ENCODE measurements around the gene PLEKHG4B. TPM values are rescaled to one million over a fixed set of nuclear protein-coding genes. Genes with fewer than 3 reads are reported as not detected.

Gene PLEKHG4B
- total RNA-seq, 2 donors from 2014 or later = 0.05 to 0.17 TPM

- Histone ChIP-seq H3K27ac (no peak overlapping the region), H3K9ac (ENCODE audit: low read depth in 2 of 2, low read length in 2 of 2) (no peak overlapping the region), H3K36me3 (no peaks in the 10 kb centered on the region), H3K9me3 (no peaks in the 10 kb centered on the region), H3K4me3 (no peak overlapping the region), H3K4me1 (no peaks in the 10 kb centered on the region), H3K27me3 (no peaks in the 10 kb centered on the region)
- DNase-seq = no peak
- intact Hi-C loops (cut with DNase I) = no loop called here
- TF ChIP-seq, protein P1, sequence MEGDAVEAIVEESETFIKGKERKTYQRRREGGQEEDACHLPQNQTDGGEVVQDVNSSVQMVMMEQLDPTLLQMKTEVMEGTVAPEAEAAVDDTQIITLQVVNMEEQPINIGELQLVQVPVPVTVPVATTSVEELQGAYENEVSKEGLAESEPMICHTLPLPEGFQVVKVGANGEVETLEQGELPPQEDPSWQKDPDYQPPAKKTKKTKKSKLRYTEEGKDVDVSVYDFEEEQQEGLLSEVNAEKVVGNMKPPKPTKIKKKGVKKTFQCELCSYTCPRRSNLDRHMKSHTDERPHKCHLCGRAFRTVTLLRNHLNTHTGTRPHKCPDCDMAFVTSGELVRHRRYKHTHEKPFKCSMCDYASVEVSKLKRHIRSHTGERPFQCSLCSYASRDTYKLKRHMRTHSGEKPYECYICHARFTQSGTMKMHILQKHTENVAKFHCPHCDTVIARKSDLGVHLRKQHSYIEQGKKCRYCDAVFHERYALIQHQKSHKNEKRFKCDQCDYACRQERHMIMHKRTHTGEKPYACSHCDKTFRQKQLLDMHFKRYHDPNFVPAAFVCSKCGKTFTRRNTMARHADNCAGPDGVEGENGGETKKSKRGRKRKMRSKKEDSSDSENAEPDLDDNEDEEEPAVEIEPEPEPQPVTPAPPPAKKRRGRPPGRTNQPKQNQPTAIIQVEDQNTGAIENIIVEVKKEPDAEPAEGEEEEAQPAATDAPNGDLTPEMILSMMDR (IDR thresholded peaks at IDR 0.05) = no peak
Observed at GRCh38 chr5:144941-145340, 53.0 kb downstream of the PLEKHG4B start.

DNA sequence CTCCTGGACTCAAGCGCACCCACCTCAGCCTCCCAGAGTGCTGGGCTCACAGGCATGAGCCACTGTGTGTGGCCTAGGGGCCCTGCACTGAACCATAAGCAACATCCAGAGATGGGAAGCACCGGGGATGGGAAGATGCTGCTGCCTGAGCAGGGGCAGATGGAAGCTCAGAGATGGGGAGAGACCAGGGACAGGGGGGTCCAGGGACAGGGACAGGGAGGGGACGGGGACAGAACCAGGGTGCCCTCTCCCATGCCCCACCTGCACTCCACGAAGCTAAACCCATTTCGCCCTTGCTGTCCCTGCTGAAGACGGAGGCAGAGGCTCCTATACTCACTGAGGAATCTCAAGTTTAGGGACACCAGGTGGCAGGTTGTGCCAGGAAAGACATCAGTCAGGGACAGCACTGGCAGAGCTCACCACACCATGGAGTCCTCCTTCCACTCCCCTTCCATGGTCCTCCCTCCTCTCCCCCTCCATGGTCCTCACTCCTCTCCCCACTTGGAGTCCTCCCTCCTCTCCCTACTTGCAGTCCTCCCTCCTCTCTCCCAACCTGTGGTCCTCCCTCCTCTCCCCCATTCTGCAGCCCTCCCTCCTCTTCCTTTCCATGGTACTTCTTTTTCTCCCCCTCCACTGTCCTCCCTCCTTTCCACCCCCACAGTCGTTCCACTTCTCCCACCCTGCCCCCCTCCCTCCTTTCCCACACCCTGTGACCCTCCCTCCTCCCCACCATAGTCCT, 53.8 kb downstream of the PLEKHG4B start:
- Histone ChIP-seq H3K36me3 (no peaks in the 10 kb centered on the region), H3K4me3 (no peak overlapping the region), H3K27me3 (no peaks in the 10 kb centered on the region), H3K9ac (ENCODE audit: low read depth in 2 of 2, low read length in 2 of 2) (no peak overlapping the region), H3K27ac (no peak overlapping the region), H3K9me3 (no peaks in the 10 kb centered on the region), H3K4me1 (no peaks in the 10 kb centered on the region)
- intact Hi-C loops (cut with DNase I) = no loop called here
- TF ChIP-seq, protein P1 (IDR thresholded peaks at IDR 0.05) = no peak
- no peak for DNase-seq

- H3K9ac ChIP-seq (ENCODE audit: low read depth in 2 of 2, low read length in 2 of 2) = no peak overlapping the region
- no peaks in the 10 kb centered on the region for H3K4me1 ChIP-seq
- H3K4me3 ChIP-seq = no peak overlapping the region
- H3K27me3 ChIP-seq = no peaks in the 10 kb centered on the region
- intact Hi-C loops (cut with DNase I) = no loop called here
- H3K27ac ChIP-seq = no peak overlapping the region
- no peaks in the 10 kb centered on the region for H3K36me3 ChIP-seq
- H3K9me3 ChIP-seq = no peaks in the 10 kb centered on the region
- TF ChIP-seq, protein P1 (IDR thresholded peaks at IDR 0.05) = no peak
- no peak for DNase-seq
Observed at GRCh38 chr5:147751-148150, 55.8 kb downstream of the PLEKHG4B start.

DNA sequence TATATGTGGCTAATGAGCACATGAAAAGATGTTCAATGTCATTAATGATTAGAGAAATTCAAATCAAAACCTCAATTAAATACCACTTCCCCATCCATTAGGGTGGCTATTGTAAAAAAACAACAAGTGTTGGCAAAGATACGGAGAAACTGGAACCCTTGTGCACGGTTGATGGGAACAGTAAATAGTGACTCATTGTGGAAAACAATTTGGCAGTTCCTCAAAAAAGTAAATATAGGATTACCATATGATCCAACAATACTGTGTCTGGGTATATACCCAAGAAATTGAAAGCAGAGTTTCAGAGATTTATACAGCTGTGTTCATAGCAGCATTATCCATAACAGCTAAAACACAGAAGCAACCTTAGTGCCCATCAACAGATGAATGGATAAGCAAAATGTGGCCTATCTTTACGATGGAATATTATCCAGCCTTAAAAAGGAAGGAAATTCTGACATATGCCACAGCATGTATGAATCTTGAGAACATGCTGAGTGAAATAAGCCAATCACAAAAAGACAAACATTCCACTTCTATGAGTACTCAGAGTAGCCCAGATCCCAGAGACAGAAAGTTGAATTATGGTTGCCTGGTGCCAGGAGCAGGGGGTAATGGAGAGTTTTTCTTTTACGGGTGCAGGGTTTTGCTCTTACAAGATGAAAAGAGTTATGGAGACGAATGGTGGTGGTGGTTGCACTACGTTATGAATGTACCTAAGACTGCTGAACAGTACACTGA, 57.9 kb downstream of the PLEKHG4B start:
- Histone ChIP-seq H3K4me1 (no peaks in the 10 kb centered on the region), H3K27ac (no peak overlapping the region), H3K27me3 (no peaks in the 10 kb centered on the region), H3K9ac (ENCODE audit: low read depth in 2 of 2, low read length in 2 of 2) (no peak overlapping the region), H3K36me3 (no peaks in the 10 kb centered on the region), H3K9me3 (no peaks in the 10 kb centered on the region), H3K4me3 (no peak overlapping the region)
- intact Hi-C loops (cut with DNase I) = no loop called here
- TF ChIP-seq, protein P1 (IDR thresholded peaks at IDR 0.05) = no peak
- no peak for DNase-seq

DNA sequence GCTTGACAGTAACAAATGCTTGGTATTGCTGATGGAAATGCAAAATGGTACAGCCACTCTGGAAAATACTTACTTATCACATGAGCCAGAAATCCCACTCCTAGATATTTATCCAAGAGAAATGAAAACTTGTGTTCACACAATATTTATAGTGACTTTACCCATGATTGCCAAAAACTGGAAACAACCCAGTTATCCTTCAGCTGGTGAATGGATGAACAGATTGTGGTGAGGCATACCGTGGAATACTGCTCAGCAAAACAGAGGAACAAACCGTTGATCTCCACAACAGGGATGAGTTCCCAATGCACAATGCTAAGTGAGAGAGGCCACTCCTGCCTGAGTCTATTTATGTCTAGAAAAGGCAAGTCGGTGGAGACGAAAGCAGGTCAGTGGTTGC, 58.8 kb downstream of the PLEKHG4B start:
- Histone ChIP-seq H3K36me3 (no peaks in the 10 kb centered on the region), H3K27ac (no peak overlapping the region), H3K4me3 (no peak overlapping the region), H3K9ac (ENCODE audit: low read depth in 2 of 2, low read length in 2 of 2) (no peak overlapping the region), H3K4me1 (no peaks in the 10 kb centered on the region), H3K27me3 (no peaks in the 10 kb centered on the region), H3K9me3 (no peaks in the 10 kb centered on the region)
- TF ChIP-seq, protein P1 (IDR thresholded peaks at IDR 0.05) = no peak
- intact Hi-C loops (cut with DNase I) = no loop called here
- no peak for DNase-seq

All from colonic mucosa (tissue), 4 donors.